ENCODE measurements around the gene MMD.
"Not testable (repeated sequence)": the region's sequence is repeated elsewhere in the genome, so short reads cannot be mapped to it uniquely, and the experiment has no call there.

Gene MMD, protein sequence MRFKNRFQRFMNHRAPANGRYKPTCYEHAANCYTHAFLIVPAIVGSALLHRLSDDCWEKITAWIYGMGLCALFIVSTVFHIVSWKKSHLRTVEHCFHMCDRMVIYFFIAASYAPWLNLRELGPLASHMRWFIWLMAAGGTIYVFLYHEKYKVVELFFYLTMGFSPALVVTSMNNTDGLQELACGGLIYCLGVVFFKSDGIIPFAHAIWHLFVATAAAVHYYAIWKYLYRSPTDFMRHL

DNA sequence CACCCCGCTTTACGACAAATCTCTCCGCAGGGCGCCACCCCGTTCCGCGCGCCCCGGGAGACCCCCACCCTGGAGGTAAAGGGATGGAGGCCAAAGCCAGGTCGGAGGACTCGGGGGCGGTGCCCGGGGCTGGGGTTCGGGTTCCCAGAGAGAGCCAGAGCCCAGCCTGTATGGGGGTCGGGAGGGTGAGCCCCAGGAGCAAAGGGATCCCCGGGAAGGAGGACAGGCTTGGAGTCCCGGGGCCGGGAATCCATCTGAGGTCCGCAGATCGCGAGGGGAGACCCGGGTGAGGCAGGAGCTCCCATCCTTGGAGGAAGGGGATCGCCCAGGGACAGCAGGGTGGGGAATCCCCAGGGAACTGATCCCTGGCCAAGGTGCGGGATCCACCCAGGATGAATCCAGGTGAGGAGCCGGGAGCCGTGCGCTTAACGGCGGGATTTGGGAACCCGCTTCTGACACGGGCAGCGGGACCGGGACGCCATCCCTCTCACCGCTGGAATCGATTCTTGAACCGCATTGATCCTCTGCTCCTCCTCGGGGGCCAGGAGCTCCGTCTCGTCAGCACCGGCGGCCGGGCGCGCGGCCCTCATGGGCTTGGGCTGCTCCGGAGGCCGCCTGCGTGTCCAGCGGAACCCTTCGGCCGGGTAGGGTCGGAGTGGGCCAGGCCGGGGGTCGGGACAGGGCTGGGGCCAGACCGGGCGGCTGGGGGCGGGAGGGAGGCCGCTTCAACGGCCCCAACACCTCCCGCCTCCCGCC lies at the start of gene MMD:
Gene MMD (minus strand): TSS at position 657 of the 756 bp plus-strand sequence. CDS start 140 bp downstream, at position 517.
- peak; percentile 9 to 29 for ATAC-seq

DNA sequence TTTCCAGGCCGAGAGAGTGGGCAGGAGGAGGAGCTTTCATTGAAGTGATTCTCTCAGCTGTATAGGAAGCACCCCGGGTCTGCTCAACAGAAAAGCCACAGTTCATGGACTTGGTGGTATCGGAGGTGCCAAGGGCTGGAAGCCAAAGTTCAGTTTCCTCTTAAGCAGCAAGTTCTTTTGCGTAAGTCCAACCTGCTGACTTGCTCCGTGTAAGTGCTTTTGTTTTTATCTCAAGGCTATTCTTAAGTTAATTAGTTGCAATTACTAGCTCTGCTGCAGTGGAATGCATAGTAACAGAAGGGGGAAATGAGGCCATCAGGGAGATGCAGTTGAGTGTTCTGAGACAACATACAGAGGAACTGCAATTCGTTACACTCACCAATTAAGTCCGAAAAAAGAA lies 45.0 kb upstream of the MMD start:
- ATAC-seq: no peak

DNA sequence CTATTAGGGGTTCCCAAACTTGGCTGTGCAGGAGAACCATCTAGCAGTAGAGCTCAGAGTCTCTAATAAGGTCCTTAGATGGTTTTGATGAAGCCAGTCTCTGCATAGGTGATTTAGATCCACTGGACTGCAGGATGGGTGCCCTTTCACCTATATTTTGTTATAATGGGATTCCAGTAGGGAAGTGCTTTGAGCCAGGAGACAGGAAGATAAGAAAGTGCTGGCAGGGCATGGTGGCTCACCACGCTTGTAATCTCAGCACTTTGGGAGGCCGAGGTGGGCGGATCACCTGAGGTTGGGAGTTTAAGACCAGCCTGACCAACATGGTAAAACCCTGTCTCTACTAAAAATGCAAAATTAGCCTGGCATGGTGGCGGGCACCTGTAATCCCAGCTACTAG lies 44.1 kb upstream of the MMD start:
- ATAC-seq: not testable (repeated sequence)

DNA sequence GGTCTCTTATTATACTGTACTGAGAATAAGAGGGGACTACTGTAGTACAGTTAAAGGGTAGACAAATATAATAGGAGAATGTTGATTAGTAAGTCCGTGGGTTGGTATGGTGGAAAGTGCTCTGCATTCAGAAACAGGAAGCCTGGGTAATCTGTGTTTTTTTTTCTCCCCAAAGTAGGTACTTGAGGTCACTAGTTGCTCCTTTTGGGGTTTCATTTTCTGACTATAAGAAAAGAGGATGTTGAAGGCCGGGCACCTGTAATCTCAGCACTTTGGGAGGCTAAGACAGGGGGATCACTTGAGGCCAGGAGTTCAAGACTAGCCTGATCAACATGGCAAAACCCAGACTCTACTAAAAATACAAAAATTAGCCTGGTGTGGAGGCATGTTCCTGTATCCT lies 42.0 kb upstream of the MMD start:
- ATAC-seq: no peak

DNA sequence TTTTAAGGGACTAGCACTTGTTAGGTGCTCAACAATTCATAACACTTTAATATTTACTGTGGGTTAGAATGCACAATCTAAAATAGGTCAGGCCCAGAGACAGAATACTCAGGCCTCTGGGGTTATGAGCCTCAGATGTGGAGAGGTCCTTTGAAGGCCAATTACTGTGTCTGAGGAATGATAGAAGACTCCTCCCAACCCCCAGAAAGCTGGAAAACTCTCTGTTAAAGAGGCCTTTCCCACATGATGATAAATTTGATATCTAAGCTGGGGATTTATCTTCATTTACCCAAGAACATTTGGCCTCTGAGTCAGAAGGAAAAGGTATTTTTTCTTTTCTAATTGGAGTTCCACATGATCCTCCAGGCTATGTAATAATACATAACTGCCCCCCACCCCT lies 41.1 kb upstream of the MMD start:
- ATAC-seq: no peak

DNA sequence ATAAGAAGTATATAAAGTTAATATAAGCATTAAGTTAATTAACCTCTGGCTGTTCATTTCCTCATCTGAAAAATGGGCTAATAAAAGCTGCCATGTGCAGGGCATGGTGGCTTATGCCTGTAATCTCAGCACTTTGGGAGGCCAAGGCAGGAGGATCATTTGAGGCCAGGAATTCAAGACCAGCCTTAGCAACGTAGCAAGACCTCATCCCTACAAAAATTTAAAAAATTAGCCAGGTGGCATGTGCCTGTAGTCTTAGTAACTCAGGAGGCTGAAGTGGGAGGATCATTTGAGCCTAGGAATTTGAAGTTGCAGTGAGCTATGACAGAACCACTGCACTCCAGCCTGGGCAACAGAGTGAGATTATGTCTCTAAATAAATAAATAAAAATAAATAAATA lies 40.6 kb upstream of the MMD start:
- no peak for ATAC-seq

DNA sequence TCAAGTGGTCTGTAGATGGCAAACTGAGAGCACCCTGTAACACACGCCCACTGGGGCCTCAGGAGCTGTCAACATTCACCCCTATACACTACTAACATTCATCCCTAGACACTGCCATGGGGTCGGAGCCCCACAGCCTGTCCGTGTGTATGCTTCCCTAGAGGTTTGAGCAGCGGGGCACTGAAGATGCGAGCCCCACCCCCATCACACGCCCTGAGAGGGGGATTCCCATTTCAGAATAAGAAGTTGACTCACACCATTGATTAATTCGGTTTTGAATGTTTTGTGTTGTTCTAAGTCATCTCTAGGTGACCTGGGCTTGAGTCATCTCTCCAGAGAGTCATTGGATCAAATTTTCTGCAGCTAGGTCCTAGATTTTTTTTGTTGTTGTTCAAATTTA lies 37.3 kb upstream of the MMD start:
- peak; percentile 98 to 99 for ATAC-seq

DNA sequence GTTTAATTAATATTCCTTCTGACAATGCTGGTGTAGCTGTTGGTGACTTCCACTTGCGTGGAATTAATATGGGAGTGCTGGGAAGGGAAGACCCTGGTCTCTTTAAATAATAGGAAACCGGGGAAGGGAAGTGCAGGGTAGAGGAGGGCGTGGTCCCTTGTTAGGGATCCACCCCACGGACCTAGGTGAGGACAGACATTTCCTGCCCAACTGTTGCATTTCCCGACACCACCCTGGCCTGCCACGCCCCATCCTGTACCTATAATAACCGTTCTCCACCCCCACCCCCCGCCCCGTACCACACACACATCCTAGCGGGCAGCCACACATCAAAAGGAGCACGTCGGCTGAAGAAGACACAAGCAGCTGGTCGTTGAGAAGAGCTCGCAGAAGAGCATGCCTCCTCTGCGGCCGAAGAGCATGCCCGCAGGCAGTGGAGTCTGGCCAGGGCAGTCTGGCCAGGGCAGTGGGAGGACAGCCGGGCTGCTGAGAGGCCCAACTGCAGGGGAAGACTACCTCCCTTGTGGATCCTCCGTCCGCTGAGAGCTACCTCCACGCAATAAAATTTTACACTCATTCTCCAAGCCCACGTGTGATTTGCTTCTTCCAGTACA lies 36.8 kb upstream of the MMD start:
- no peak for ATAC-seq

DNA sequence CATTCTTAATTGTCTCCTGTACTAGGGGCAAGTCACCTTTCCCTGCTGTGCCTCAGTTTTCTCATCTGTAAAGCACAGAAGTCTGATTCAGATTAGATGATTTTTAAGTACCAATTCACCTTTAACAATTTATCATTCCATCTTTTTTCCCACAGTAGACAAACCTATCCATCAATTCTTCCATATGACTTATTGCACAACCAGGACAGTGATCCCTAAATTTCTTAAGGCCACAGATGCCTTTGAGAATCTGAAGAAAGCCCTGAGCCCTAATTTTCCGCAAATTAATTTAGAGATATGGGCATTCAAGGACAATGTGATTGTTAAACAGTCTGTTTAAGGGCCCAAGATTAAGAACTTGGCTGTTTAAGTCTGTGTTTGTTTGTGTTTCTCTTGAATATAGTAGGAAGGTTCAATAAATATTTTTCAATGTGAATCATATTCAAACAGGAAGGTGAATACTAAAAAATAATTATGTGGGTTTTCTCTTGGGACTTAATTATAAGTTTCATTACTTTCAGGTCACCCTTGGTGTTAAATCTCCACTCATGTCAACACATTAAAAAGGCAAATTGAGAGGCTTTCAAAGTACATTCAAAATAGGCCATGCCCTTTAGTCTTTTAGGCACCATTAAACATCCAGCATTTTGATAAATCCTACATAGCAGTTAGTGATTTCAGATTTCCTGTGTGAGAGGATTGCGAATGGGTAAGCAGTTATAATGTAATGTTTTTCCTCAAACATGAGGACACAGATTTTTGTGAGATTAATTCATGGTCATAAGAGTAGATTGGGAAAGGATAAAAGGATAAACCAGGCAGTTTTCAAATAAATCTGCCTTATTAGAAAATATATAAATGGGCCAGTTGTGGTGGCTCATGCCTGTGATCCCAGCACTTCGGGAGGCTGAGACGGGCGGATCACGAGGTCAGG lies 34.9 kb upstream of the MMD start:
- no peak for ATAC-seq

DNA sequence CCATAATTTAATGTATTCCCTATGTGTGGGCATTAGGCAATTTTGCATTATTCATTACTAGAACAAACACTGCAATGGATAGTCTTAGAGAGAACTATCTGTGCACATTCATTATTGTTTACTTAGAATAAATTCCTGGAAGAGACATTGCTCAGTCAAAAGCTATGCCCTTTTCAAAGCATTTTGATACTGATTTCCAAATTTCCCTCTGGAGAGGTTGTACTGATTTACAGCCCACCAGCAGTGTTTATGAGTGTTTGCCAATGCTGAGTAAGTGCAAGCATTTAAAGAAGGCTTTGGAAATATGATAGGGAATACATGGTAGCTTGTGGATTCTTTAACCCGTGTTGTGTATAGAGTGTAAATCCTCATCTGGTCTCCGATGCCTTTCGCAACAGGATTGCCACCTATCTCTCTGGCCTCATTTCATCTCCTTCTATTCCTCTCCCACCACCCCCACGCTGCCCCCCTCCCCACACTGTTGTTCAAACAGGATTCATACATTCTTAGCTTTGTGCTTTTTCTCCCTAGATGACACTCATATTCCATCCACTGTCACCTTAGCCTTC lies 33.4 kb upstream of the MMD start:
- ATAC-seq: no peak

DNA sequence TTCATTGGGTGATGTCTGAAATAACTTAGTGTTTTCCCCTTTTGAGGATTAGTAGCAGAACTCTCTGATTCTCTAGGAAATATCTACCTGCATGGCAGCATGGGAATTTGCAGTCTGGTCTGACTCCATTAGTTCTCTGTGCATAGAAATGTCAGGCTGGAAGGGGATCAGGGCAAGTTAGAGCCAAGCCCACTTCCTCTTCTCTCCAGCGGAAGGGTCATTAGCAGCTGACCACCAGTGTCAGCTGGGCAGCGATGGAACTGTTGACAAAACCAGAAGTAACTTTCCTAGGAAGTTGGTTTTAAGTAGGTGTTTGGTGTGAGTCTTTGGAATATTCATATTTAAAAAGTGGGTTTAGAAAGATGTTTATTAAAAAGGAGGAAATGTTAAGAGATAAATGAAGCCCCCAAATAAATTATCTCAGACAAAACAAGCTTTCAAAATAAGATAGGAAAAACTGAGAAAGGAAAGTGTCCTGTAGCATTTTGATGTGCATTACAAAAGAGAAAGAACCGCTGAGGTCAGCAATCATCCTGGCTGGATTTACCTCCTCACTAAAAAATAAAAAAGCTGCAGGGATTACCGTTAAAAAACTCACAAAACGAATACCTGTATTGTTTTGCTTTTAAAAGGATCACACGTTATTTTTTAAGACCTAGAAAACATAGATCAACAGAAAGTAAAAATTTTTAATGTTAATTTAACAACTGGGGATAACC lies 32.4 kb upstream of the MMD start:
- no peak for ATAC-seq

DNA sequence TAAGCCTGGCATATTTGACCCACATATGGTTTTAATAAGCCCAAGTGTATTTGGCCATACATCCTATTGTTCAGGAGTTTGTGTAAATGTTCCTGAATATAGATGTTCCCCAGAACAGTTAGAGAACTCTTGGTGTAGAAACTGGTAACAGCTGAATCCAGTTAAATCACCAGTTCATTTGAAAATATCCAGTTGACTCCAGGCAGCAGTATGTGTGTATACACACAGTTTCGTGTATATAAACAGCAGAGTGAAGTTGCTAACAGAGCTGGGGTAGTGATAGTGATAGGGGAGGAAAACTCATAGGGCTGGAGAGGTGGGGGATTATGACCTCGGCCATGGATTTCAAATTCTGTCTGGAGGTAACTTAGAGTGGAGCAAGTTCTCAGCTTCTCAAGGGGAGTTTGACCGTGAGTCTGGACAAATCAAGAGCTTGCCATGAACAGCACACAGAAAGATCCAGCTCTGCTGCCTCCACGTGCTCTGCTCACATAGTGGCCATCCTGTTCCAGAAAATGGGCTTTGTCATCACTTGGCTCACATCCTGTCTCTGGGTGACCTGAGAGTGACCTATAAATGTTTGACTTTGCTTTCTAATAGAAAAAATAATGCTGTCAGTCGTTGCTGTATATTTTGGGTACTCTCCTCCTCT lies 30.6 kb upstream of the MMD start:
- ATAC-seq: no peak

DNA sequence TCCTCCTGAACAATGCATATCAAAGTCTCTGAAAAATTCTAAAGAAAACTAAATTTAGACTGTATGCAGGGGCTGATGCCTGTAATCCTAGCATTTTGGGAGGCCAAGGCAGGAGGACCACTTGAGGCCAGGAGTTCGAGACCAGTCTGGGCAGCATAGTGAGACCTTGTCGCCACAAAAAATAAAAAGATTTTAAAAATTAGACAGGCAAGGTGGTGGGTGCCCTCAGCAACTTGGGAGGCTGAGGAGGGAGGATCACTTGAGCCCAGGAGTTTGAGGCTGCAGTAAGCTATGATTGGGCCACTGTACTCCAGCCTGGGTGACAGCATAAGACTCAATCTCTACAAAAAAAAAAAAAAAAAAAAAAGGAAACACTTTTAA lies 30.1 kb upstream of the MMD start:
- no peak for ATAC-seq

DNA sequence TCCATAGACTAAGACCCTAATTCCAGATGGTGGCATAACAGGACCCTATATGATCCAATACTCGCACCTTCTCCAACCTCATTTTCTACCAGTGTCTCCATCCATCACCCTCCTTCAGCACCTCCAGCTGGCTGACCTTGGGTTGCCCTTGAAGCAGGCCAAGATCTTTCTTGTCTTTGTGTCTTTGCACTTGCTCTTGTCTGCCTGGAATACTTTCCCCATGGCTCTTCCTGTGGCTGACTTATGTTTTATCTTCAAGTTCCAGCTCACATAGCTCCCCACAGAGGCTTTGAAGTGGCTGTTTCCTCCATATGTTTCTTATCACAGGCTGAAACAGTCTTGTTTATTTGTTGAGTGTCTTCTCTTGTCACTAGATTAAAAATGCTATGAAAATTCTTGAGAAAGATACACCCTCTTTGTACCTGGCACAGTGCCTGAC lies 29.6 kb upstream of the MMD start:
- ATAC-seq: no peak

DNA sequence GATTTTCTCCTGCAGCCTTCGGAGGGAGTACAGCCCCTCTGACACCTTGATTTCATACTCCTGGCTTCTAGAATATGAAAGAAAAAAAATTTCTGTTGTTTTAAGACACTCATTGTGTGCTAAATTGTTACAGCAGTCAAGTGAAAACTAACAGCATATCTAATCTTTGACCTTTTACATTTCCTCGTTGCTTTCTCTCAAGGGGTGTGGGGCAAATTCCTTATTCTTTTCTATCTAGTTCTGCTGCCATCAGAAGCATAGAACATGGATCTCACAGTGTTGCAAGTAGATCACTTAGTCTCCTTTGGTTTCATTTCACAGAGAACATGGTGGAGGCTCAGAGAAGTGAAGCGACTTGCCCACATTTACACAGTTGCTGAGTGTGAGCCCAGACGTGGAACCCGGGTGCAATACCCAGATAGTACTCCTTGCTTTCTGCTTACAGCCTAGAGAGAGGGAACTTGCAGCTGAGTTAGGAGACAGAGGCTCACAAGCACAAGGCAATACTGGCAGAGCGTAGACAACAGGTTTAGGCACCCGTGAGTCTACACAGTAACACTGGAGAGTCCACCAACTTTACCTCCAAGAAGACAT lies 28.7 kb upstream of the MMD start:
- ATAC-seq: no peak

DNA sequence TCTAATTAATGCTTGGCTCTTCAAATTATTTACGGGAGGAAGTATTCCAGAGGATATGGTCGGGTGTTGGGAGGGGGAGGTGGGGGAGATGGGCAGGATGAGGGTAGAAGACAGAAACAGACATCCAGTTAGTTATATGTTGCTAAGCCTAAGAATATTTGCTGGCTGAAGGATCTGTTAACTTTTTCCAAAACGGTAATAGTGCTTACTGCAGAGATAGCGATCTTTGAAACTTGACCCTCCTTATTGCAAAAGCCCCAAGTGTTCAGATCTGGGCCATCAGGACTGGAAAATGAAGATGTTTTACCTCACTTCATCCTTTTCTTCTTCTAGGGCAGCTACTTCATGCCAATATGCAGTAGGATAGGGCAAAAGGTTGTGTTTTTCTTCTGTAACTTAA lies 27.0 kb upstream of the MMD start:
- ATAC-seq: no peak

DNA sequence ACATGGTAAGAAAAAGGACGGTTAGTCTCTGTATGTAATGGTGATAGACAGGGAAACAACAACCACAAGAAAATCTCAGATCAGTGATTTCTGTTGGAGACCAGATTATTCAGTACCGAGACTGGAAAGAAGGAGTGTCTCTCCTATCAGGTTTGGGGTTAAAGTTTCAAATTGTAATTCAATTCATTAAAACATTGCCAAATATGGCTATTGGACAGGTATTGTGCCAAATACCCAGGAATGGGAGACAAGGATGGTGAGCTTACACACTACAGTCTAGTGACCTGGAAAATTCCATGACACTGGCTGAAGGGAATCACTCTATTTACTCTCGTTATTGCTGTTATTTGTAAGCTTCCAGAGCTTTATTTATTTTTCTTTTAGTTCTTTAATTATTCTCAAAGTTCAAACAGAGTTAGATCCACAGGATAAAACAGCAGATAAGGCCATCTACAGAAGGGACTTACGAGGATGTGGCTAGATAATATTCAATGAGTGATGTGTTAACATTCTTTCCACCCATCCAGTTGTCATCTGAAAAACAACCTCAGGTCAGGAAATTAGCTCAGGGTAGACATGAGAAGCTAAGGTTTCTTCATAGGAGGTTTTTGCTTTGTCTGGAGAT lies 25.1 kb upstream of the MMD start:
- no peak for ATAC-seq

DNA sequence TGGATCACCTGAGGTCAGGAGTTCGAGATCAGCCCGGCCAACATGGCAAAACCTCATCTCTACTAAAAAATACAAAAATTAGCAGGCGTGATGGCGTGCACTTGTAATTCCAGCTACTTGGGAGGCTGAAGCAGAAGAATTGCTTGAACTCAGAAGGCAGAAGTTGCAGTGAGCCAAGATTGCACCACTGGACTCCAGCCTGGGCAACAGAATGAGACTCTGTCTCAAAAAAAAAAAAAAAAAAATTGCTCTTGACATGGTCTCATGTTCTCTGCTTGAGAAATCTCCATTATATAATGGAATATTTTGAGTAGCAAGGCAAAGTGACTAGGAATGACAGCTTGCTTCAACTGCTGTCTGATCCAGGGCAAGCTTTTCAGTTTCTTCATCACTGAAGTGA lies 24.4 kb upstream of the MMD start:
- ATAC-seq: not testable (repeated sequence)

DNA sequence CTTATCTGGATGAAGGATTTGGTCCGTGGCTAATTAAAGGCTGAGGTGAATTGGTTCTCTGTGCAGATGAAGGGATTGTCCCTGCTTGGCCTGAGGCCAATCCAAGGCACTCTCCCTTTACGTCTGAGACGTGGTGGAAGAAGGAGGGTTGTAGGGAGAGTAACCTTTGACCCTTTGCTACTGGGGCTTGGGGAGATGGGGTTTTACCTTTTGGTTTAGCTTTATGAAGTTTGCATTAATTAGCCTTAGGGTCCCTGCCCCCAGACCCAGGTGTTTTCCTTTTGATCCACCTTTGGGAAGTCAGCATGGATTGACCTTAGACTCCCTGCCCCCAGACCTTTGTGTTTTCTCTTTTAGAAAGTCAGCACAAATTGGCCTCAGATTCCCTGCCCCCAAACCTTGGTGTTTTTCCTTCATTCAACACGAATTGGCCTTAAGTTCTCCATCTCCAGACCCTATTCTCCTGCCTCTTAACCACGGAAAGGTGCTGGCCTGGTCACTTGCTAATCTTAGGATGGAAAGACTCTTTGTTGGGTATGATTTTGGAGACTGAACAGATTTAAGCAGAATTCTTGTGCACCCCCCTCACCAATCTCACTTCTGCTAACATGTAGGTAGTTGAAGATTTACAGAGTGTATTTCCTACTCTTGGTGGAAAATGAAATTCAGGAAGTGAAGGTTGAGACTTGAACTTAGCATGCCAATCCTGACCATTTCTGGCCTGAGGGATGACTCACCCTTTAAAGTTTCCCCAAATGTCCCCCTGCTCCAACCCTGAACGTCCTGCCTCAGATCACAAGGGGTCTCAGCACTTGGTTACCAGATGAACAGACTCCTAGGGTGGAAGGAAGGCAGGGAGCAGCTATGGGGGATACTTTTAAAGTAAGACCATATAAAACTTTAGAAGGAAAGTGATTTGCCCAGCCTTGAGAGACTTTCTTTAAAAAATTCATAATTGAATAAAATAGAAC lies 23.1 kb upstream of the MMD start:
- ATAC-seq: peak in 1 of 2 donors; percentile 33

Measured in activated CD4-positive, CD25-positive, alpha-beta regulatory T cell treated with anti-CD3 and anti-CD28 coated beads, Interleukin-2, amount 50 U/mL, for 24 hours (primary cell).